GM19468 (cell line): ENCODE measurements around the gene GCK.
"Not testable (repeated sequence)": the region's sequence is repeated elsewhere in the genome, so short reads cannot be mapped to it uniquely, and the experiment has no call there.

Experiments
- ATAC-seq: cut with Tn5 transposase; IDR thresholded peaks from one replicate; pipeline ENCODE4 v1.9.1; 2021; ENCODE audit warnings: mild to moderate bottlenecking, moderate library complexity, moderate number of reproducible peaks; ENCODE audit not compliant: unreplicated experiment; ENCODE audit errors: extremely low read depth

Gene GCK

GRCh38 chr7:44184873-44185446 lies 4.3 kb downstream of the GCK start:
- no peak for ATAC-seq

- ATAC-seq = no peak
Measured at GRCh38 chr7:44184206-44184872, 4.9 kb downstream of the GCK start.

GRCh38 chr7:44183386-44183785 lies 5.9 kb downstream of the GCK start:
- no peak for ATAC-seq

GRCh38 chr7:44182827-44183226 lies 6.4 kb downstream of the GCK start:
- ATAC-seq = no peak

GRCh38 chr7:44180631-44181030 lies 8.6 kb downstream of the GCK start:
- no peak for ATAC-seq

GRCh38 chr7:44177570-44178131 lies 11.6 kb downstream of the GCK start:
- no peak for ATAC-seq

- ATAC-seq = no peak
Measured at GRCh38 chr7:44176486-44176885, 12.8 kb downstream of the GCK start.

- no peak for ATAC-seq
Measured at GRCh38 chr7:44175730-44176129, 13.5 kb downstream of the GCK start.

GRCh38 chr7:44174694-44174948 lies 14.6 kb downstream of the GCK start:
- ATAC-seq = not testable (repeated sequence)

- no peak for ATAC-seq
Measured at GRCh38 chr7:44173911-44174693, 15.1 kb downstream of the GCK start.

- ATAC-seq = no peak
Measured at GRCh38 chr7:44172803-44173424, 16.3 kb downstream of the GCK start.

GRCh38 chr7:44172352-44172751 lies 16.9 kb downstream of the GCK start:
- ATAC-seq = no peak

GRCh38 chr7:44171901-44172300 lies 17.3 kb downstream of the GCK start:
- not testable (repeated sequence) for ATAC-seq

GRCh38 chr7:44167920-44168319 lies 21.3 kb downstream of the GCK start:
- no peak for ATAC-seq

GRCh38 chr7:44163591-44163990 lies 25.6 kb downstream of the GCK start:
- ATAC-seq = no peak

GRCh38 chr7:44162785-44163395 lies 26.3 kb downstream of the GCK start:
- ATAC-seq = no peak

- no peak for ATAC-seq
Measured at GRCh38 chr7:44162179-44162578, 27.1 kb downstream of the GCK start.

GRCh38 chr7:44161371-44161770 lies 27.9 kb downstream of the GCK start:
- no peak for ATAC-seq

GRCh38 chr7:44159824-44160630 lies 29.2 kb downstream of the GCK start:
- no peak for ATAC-seq
